GDM1 (cell line): Measurements from ENCODE around the gene CDIP1.

Experiments
- DNase-seq: peaks from one replicate; lab custom pipeline; 2025; lab: John Stamatoyannopoulos, UW

CDIP1 gene

DNA sequence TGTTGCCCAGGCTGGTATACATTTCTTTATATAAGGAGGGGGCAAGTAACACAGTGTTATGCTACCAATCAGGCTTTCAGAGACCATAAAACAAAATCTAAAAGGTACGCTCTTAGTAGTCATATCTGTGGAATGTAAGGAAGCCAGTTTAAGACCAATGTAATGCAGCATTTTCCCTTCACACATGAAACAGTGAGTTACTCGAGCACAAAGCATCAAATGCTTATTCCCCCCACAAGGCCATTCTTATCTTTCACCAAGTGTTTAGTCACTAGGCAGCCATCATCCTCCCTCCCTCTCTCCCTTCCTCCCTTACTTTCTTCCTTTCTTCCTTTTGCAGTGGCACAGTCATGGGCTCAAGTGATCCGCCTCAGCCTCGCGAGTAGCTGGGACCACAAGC lies 49.5 kb downstream of the CDIP1 start:
- no peak for DNase-seq

DNA sequence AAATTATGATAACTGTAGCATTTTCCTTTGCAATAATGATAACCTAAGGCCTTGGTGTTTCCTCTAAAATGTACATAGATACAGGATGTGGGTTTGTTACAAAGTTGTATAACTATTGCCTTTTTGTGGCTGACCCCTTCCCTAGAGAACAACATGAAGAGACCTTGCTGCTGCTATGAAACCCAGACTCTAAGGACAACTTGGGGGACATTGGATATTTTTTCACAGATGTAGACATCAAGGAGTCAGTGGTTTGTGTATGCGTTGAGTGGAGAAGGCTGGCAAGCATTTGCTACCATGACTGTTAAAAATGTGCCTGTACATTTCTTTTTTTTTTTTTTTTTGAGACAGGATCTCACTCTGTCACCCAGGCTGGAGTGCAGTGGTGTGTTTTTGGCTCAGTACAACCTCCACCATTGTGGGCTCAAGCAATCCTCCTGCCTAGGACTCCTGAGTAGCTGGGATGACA lies 50.0 kb downstream of the CDIP1 start:
- DNase-seq = no peak

DNA sequence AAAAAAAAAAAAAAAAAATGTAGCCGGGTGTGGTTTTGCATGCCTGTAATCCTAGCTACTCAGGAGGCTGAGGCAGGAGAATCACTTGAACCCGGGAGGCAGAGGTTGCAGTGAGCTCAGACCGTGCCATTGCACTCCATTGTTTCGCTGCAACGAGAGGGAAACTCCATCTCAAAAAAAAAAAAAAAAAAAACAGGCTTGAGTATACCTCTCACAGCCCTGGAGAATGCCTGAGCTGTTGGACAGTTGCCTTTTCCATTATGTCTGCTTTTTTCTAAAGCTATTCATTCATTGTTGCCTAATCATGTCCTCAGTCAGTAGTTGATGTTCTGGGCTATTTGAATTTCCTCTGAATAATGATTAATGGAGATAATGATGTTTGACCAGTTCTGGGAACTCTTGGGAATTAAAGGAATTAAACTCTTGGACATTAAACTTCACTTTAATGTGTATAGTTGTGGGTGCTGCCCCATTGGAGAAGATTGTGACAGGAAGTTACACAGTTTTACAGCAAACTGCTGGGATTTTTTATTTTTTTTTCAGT lies 50.5 kb downstream of the CDIP1 start:
- DNase-seq = no peak

DNA sequence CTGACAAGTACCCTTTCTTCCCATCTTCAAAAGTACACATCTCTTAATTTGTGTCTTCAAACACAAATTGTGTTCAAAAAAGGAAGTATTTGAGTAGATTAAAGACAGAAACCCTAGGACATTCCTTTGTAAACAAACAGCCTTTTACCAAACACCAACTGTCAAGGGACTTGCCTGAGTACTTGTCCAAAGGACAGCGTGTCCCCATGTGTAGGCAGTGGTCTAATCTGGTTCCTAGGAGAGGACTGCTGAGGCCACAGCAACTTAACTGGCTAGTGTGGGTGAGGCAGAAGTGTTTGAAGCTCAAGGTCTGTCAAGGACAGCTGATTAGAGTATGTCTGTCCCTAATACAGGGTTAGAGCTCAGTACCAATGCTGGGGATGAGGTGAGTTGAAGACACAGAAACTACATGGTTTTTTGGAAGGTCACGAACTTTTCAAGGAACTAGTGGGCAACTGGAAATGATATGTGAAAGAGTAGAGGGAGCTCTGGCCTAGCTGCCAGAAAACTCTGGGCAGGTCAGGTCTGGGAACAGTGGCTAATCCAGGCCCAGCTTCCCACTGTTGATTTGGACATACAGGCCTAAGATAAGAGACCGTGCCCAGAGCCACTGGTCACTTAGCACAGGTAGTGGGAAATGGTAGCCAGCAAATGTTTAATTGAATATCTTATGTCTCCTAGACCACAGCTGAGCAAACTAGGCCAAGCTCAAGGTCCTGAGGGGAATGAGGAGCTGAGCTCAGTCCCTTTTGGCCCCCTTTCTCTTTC lies 52.3 kb downstream of the CDIP1 start:
- no peak for DNase-seq

DNA sequence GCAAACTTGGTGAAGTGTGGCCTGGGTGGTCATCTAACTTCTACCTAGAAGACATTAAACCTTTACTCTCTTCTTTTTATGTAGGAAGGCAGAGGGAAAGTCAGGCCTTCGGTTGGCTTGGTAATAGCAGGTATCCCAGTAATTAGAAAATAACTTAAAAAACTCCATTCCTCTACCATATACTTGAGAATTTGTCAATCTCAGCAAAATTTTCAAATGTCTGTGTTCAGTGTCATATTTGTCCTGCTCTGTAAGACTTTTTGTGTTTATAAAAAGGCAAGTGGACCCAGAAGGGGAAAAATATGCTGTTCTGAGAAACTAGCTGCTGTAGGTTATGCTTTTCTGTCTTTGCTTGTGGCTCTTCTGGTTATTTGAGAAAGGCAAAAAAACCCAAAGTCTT lies 56.6 kb downstream of the CDIP1 start:
- DNase-seq = no peak

DNA sequence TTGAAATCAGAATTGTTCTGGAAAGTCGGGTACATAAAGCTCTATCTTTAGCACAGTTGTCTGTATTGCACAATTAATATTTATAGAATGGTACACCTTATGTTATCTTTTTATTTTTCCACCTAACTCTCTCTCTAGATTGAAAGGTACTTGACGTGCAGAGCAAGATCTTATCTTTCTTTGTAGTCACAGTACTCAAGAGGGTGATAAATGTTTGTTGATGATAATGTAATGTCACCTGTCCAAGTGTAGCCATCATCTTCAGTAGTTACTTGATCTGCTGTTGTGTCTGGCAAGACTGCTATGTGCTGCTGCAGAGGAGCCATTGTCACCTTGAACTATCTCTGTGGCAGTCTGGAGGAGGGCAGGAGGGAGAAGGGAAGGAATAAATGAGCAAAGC lies 57.0 kb downstream of the CDIP1 start:
- DNase-seq = no peak

DNA sequence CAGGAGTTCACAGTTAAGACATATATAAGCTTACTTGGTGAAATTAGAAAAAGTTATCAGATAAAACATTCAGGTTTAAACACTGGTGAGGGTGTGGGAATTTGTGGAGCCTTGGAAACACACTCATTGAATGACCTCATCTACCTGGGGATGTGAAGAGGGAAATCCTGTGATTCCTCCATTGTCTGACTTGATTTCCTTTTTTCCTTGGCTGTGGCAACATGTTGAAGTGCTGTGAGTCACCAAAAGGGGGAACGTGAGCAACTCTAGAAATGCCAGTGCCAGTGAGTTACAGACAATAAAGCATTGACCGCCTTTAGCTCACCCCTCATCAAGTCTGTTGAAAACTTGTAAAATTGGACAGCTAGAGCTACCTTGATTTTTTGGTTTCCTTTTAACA lies 60.6 kb downstream of the CDIP1 start:
- DNase-seq = no peak

DNA sequence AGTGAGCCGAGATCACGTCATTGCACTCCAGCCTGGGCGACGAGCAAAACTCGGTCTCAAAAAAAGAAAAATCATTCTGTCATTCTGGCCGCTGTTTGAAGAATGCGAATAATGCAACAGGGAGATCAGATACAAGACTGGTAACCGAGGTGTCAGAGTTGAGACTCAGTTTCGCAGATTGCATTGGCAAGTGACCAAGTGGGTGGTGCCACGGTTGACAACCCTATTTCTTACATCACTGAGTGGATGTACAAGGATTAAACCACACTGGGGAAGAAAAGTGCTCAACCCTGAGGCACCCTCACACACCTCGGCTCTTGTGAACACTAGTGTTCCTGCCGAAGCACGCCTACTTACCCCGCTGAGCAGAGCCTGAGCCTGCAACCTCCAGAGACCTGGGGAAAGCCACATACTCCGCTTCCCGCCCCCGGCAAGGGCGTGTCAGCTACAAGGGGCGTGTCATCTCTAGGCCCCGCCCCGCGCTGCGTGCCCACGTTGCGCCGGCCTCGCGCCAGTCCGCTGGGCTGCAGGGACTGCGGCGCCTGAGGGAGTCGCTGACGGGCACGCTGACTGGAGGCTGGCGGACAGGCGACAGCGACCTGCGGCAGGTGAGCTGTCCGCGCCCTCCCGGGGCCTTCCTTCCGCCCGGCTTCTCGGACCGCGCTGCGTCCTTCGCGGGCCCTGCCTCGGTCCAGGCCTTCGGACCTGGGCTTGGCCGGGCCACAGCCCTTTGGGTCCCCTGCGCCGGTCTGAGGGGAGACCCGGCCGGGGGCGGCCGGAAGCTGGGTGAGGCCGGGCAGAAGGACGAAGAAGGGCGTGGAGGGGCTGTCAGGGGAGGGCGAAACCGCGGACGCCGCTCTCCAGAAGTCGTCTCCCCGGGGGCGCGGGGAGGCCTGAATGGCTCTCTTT lies 62.4 kb downstream of the CDIP1 start, which contains the start of gene HMOX2:
TSS of gene HMOX2 (plus strand) at position 519 of the 909 bp plus-strand sequence. CDS start 29,127 bp downstream, outside the sequence.
- DNase-seq = peak; percentile 93

DNA sequence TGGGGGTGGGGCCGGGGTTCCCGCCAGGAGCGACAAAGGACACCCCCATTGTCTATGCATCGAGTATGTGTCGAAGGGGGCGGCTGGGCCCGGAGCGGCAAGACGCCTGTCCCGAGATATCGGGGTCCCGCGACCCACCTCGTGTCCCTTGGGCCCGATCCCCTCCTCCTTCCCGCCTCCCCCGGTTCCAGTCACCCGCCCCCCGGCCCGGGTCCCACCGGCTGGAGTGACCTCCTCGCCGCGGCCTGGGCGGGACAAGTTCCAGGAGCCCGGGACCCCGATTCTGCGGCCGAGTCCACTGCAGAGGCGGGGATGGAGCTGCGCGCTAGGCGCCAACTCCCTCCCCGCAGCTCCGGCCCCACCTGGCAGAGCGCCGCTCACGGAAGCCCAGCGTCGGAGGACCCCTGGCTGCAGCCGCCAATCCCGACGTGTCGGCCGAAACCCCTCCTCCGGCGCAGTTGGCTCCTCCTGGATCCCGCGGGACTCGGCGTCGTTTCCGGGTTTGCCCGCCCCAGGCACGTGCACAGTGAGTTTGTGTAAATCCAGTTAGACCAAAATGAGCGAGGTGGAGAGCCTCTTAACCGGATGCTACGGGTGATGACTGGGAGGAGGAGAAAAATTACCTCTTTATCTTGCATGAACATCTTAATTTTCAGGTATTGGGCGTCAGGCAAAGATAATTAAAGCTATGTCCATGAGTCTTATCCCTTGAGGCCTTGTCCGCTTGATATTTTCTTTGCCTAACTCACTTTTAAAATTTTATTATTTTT lies 64.2 kb downstream of the CDIP1 start, which contains the start of gene NMRAL1:
TSS of gene NMRAL1 (minus strand) at position 434 of the 770 bp plus-strand sequence. CDS start 493 bp downstream, outside the sequence.
- peak; percentile 90 for DNase-seq

DNA sequence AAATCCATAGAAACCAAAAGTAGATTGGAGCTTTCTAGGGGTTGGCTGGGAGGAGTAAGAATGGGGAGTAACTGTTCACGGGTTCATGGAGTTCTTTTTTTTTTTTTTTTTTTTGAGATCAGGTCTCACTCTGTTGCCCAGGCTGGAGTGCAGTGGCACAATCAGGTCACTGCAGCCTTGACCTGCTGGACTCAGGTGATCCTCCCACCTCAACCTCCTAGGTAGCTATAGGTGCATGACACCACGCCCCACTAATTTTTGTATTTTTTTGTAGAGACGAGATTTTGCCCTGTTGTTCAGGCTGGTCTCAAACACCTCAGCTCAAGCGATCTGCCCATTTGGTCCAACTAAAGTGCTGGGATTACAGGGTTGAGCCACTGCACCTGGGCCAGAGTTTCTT lies 65.7 kb downstream of the CDIP1 start:
- DNase-seq = no peak

DNA sequence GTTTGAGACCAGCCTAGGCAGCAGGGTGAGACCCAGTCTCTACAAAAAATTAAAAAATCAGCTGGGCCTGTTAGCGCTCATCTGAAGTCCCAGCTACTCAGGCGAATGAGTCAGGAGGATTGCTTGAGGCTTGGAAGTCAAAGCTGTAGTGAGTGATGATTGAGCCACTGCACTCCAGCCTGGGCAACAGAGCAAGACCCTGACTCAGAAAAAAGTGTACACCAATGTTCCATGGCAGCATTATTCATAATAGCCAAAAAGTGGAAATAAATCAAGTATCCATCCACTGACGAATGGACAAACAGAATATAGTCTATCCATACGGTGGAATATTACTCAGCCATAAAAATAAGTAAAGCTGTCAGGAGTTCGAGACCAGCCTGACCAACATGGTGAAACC lies 66.7 kb downstream of the CDIP1 start:
- no peak for DNase-seq

DNA sequence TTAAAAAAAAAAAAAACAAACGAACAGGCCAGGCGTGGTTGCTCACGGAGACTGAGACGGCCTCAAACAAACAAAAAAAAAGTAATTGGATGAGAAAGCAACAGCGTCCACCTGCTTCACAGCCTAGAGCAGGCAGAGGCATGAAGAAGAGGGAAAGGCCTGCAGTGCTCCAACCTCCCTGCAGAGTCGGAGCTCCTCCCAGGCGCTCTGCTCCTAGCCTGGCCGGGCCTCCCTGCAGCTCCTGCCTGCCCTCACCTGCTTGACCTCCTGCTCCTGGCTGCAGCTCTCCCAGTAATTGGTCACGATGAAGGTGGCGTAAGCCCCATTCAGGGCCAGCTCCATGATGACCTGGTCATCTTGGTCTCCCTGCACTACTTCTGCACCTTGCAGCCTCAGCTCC lies 69.6 kb downstream of the CDIP1 start:
- no peak for DNase-seq

DNA sequence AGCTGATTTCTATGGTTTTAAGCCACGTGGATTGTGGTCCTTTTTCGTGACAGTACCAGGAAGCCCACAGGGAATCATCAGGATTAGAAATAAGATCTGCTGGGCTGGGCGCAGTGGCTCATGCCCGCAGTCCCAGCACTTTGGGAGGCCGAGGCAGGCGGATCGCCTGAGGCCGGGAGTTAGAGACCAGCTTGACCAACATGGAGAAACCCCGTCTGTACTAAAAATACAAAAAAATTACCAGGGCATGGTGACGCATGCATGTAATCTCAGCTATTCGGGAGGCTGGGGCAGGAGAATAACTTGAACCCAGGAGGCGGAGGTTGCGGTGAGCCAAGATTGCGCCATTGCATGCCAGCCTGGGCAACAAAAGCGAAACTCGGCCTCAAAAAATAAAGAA lies 70.7 kb downstream of the CDIP1 start:
- no peak for DNase-seq

DNA sequence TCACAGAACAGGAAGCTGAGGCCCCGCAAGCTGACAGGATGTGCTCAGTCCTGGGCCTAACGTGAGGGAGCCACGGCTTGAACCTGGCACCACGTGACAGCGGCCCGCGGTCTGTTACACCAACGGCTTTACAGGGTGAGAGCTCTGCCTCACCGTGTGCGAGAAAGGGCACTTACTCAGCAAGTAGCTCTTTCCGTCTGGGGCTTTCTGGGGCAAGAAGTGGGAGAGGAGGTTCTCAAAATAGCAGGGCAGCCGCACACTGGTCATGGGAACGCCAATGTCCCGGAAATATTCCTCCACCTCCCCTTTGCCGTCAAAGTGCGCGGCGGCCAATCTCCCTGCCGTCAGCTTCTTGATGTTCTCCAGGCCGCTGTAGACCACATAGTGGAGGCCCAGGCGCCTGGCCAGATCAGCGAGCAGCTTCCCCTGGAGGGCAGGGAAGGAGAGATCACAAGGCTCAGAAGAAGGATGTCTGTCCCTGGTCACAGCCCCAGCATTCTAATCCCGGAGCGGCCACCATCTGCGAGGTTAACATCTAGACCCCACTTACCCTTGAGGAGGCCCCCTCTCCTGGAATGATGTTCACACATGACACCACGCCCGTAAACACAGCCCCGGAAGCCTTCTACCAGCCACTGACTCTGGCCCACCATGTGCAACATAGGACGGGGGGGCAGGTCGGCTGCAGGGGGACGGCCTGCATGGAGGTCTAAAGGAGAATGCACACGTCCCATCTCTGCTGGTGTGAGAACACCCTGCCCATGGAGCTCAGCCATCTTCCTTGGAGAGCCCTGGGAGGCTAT lies 72.4 kb downstream of the CDIP1 start:
- DNase-seq = no peak

DNA sequence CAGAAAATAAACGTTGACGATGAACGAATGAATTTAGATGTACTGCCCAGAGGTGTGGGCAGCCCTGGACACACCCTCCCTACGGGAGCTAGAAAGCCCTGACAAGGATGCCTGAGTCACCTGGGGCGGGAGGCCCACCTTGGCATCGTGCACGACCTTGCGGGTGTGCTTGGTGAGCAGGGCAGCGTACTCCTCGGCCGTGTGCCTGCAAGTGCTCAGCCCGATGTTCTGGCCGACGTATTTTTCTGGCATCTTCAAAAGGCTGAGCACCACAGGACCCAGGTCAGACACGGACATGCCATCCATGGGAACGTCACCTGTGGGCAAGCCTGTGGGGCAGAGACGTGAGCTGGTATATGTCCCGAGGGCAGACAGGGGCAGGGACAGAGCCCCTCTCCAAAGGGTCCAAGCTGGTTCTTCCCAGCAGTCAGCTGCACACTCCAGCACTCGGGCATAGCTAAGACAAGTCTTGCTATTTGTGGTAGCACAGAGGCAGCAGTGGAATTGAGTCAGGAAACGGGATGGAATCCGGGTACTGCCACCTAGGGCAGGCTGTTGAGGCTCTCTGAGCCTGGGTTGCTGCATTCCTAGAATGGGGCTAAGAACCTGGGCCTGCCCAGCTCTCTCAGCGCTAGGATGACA lies 74.9 kb downstream of the CDIP1 start:
- DNase-seq = no peak

DNA sequence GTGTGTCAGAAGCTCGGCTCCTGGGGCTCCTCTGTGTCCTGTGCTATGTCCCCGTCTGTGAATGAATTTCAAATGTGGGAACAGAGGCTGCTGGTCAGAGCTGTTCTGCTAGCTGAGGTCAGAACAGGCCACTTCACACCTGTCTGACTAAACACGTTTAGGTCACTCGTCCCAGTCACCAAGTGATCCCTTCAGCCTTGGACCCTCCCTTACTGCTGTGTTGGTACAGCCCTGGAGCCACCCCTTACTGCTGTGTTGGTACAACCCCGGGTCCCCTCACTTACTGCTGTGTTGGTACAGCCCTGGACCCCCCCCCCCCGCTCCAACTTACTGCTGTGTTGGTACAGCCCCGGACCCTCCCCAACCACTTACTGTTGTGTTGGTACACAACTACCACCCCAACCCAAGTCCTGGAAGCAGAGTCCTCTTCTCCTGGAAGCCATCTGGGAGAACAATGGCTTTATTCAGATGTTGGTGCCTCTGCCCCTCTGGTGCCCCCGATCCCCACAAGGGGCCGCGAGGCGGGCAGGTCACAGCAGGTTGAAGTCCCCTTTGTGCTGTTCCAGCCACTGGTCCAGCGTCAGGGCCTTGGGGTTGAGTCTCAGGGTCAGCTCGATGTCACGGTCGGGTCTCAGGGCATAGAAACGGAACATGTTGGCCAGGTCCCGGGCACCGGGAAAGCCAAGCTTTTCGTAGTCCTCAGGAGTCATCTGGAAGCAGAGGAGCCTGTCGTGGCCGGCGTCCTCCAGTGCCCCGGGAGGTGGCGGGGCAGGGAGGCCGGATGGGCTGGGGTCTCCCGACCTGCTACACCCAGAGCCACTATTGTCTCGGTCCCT lies 77.1 kb downstream of the CDIP1 start:
- DNase-seq = no peak

DNA sequence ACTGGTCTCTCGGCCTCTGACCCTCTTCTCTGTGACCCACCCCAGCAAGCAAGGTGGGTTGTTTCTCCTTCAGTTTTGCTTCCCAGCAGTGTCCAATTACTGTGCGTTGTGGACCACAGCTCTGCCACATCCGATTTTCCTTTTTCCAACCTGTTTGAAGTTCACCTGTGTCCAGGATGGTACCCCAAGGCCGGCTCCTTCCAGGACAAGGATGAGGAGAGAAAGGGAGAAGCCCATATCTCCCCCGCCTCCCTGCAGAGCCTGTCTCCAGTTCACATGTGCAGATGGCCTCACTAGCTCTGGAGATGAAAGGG lies 77.7 kb downstream of the CDIP1 start:
- DNase-seq = no peak
